SK-N-SH treated with all-trans-retinoic acid at 6 μM for 48 hours (cell line): ENCODE data around the gene BIN1.

Source experiments
- ATAC-seq: fragments of 200-7000 bp; cut with Tn5 transposase; 3 replicates; pipeline ENCODE4 v1.9.1; 2020; ENCODE audit warnings: mild to moderate bottlenecking, moderate library complexity
- ARNTL ChIP-seq: fragments of 450-650 bp; formaldehyde crosslinking; IDR thresholded peaks from 2 replicates; pipeline ENCODE4 v1.5.0; 2020; ENCODE audit warnings: low read depth, mild to moderate bottlenecking, moderate library complexity, borderline replicate concordance
- BACH2 ChIP-seq: fragments of 250-450 bp; sonication (Bioruptor Pico); IDR thresholded peaks from 2 replicates; pipeline ENCODE4 v1.9.0; 2021; ENCODE audit warnings: mild to moderate bottlenecking, borderline replicate concordance
- CREB5 ChIP-seq: fragments of 250-450 bp; sonication (Bioruptor Pico); IDR thresholded peaks from 2 replicates; pipeline ENCODE4 v1.5.1; 2020; ENCODE audit warnings: low read depth, mild to moderate bottlenecking, moderate library complexity
- CSDC2 ChIP-seq: fragments of 250-450 bp; sonication (Bioruptor Pico); IDR thresholded peaks from 2 replicates; pipeline ENCODE4 v1.5.0; 2020; ENCODE audit warnings: mild to moderate bottlenecking, moderate library complexity
- CSRNP3 ChIP-seq: fragments of 250-450 bp; sonication (Bioruptor Pico); IDR thresholded peaks from 2 replicates; pipeline ENCODE4 v1.5.1; 2021; ENCODE audit warnings: mild to moderate bottlenecking, moderate library complexity
- ESRRG ChIP-seq: fragments of 250-450 bp; sonication (Bioruptor Pico); IDR thresholded peaks from 2 replicates; pipeline ENCODE4 v1.6.1; 2021; ENCODE audit warnings: mild to moderate bottlenecking
- GLIS3 ChIP-seq: fragments of 250-450 bp; sonication (Bioruptor Pico); IDR thresholded peaks from 2 replicates; pipeline ENCODE4 v1.5.0; 2020; ENCODE audit warnings: mild to moderate bottlenecking, moderate library complexity
- OSR1 ChIP-seq: fragments of 250-450 bp; sonication (Bioruptor Pico); IDR thresholded peaks from 2 replicates; pipeline ENCODE4 v1.8.0; 2022; ENCODE audit warnings: moderate library complexity, mild to moderate bottlenecking, inconsistent platforms
- PPARA ChIP-seq: fragments of 250-450 bp; sonication (Bioruptor Pico); IDR thresholded peaks from 2 replicates; pipeline ENCODE4 v1.5.0; 2020; ENCODE audit warnings: mild to moderate bottlenecking, borderline replicate concordance
- RARB ChIP-seq: fragments of 250-450 bp; sonication (Bioruptor Pico); IDR thresholded peaks from 2 replicates; pipeline ENCODE4 v1.8.0; 2021; ENCODE audit warnings: mild to moderate bottlenecking, moderate library complexity
- SNAI2 ChIP-seq: fragments of 250-450 bp; sonication (Bioruptor Pico); IDR thresholded peaks from 2 replicates; pipeline ENCODE4 v1.5.0; 2020; ENCODE audit warnings: mild to moderate bottlenecking, moderate library complexity
- TCF4 ChIP-seq: fragments of 250-450 bp; sonication (Bioruptor Pico); IDR thresholded peaks from 2 replicates; pipeline ENCODE4 v1.8.0; 2021; ENCODE audit warnings: mild to moderate bottlenecking, moderate library complexity, borderline replicate concordance
- TOX ChIP-seq: fragments of 250-450 bp; sonication (Bioruptor Pico); IDR thresholded peaks from 2 replicates; pipeline ENCODE4 v1.8.0; 2021; ENCODE audit warnings: mild to moderate bottlenecking, moderate library complexity, borderline replicate concordance
- TSHZ2 ChIP-seq: fragments of 250-450 bp; sonication (Bioruptor Pico); IDR thresholded peaks from 2 replicates; pipeline ENCODE4 v1.5.0; 2020; ENCODE audit warnings: mild to moderate bottlenecking, moderate library complexity
- ZC3H10 ChIP-seq: fragments of 250-450 bp; sonication (Bioruptor Pico); IDR thresholded peaks from 2 replicates; pipeline ENCODE4 v1.5.1; 2021; ENCODE audit warnings: mild to moderate bottlenecking, moderate library complexity
- ZFP3 ChIP-seq: fragments of 250-450 bp; sonication (Bioruptor Pico); IDR thresholded peaks from 2 replicates; pipeline ENCODE4 v1.5.0; 2020; ENCODE audit warnings: mild to moderate bottlenecking, moderate library complexity
- ZFP30 ChIP-seq: fragments of 450-650 bp; formaldehyde crosslinking; IDR thresholded peaks from 2 replicates; pipeline ENCODE4 v1.5.0; 2022; ENCODE audit warnings: mild to moderate bottlenecking, moderate library complexity
- ZNF565 ChIP-seq: fragments of 450-650 bp; formaldehyde crosslinking; conservative IDR thresholded peaks from 2 replicates; pipeline ENCODE4 v1.5.0; 2020; ENCODE audit warnings: low read depth, mild to moderate bottlenecking, moderate library complexity
- ZNF70 ChIP-seq: fragments of 450-650 bp; formaldehyde crosslinking; IDR thresholded peaks from 2 replicates; pipeline ENCODE4 v1.5.0; 2020; ENCODE audit warnings: mild to moderate bottlenecking, moderate library complexity
- ZNF8 ChIP-seq: fragments of 450-650 bp; formaldehyde crosslinking; IDR thresholded peaks from 2 replicates; pipeline ENCODE4 v1.5.0; 2020; ENCODE audit warnings: mild to moderate bottlenecking, moderate library complexity
- TF ChIP-seq, protein P1 (sequence below): fragments of 250-450 bp; sonication (Bioruptor Pico); IDR thresholded peaks from 2 replicates; pipeline ENCODE4 v1.8.0; 2020; ENCODE audit warnings: mild to moderate bottlenecking, moderate library complexity, borderline replicate concordance
- TF ChIP-seq, protein P2 (sequence below): fragments of 250-450 bp; sonication (Bioruptor Pico); IDR thresholded peaks from 2 replicates; pipeline ENCODE4 v1.8.0; 2021; ENCODE audit warnings: low read depth, mild to moderate bottlenecking, moderate library complexity, borderline replicate concordance

The BIN1 gene

DNA sequence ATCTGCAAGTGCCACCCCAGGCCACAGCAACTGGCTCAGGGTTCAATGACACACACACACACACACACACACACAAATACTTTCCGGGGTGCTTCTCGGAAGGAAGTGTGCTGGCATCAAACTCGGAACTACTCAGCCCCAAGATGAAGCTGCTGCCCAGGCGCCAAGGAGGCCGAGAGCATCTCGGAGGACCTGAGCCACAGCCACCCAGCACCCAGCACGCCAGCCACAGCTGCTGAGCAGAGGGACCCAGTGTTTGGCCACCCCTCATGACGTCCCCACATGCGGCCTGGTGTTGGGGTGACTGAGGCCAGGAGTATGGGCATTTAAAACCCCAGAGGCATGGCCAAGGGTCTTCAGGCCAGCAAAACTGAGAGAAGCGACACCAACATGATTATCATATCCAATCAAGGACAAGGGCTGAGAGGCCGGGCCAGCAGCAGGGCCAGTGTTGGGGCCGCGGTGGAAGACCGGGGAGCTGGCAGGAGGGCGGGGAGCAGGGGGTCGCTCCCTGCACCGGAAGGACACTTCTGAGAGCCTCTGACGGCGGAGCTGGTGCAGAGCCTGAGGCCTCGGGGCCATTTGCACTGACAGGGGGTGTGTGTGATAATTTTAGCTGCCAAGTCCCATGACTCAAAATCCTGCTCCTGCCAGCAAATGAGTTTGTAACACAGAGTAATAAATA is 61.8 kb downstream of the BIN1 start:
- no peak for ATAC-seq
- TF ChIP-seq ZNF565 (CRISPR knock-in tag) (no peak), ZNF70 (no peak), ZFP30 (CRISPR knock-in tag) (no peak), SNAI2 (CRISPR knock-in tag) (no peak), ZC3H10 (no peak), TOX (CRISPR knock-in tag) (no peak), CREB5 (CRISPR knock-in tag) (no peak), BACH2 (CRISPR knock-in tag) (no peak), ESRRG (CRISPR knock-in tag) (no peak), CSRNP3 (no peak), TSHZ2 (CRISPR knock-in tag) (no peak), CSDC2 (CRISPR knock-in tag) (no peak), ARNTL (CRISPR knock-in tag) (no peak), TCF4 (CRISPR knock-in tag) (no peak)
- TF ChIP-seq, protein P1, sequence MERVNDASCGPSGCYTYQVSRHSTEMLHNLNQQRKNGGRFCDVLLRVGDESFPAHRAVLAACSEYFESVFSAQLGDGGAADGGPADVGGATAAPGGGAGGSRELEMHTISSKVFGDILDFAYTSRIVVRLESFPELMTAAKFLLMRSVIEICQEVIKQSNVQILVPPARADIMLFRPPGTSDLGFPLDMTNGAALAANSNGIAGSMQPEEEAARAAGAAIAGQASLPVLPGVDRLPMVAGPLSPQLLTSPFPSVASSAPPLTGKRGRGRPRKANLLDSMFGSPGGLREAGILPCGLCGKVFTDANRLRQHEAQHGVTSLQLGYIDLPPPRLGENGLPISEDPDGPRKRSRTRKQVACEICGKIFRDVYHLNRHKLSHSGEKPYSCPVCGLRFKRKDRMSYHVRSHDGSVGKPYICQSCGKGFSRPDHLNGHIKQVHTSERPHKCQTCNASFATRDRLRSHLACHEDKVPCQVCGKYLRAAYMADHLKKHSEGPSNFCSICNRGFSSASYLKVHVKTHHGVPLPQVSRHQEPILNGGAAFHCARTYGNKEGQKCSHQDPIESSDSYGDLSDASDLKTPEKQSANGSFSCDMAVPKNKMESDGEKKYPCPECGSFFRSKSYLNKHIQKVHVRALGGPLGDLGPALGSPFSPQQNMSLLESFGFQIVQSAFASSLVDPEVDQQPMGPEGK, result no peak
- TF ChIP-seq, protein P2, sequence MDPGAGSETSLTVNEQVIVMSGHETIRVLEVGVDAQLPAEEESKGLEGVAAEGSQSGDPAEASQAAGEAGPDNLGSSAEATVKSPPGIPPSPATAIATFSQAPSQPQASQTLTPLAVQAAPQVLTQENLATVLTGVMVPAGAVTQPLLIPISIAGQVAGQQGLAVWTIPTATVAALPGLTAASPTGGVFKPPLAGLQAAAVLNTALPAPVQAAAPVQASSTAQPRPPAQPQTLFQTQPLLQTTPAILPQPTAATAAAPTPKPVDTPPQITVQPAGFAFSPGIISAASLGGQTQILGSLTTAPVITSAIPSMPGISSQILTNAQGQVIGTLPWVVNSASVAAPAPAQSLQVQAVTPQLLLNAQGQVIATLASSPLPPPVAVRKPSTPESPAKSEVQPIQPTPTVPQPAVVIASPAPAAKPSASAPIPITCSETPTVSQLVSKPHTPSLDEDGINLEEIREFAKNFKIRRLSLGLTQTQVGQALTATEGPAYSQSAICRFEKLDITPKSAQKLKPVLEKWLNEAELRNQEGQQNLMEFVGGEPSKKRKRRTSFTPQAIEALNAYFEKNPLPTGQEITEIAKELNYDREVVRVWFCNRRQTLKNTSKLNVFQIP (CRISPR knock-in tag), result no peak

GRCh38 chr2:127044165-127044718 is 62.7 kb downstream of the BIN1 start:
- TF ChIP-seq, protein P1, result no peak
- TF ChIP-seq ZNF70 (no peak), PPARA (CRISPR knock-in tag) (no peak), CSRNP3 (no peak), TOX (CRISPR knock-in tag) (no peak), RARB (CRISPR knock-in tag) (no peak), GLIS3 (CRISPR knock-in tag) (no peak), ZNF8 (no peak), OSR1 (no peak), BACH2 (CRISPR knock-in tag) (no peak), ZFP3 (no peak), TSHZ2 (CRISPR knock-in tag) (no peak), ZNF565 (CRISPR knock-in tag) (no peak), ZFP30 (CRISPR knock-in tag) (no peak), ESRRG (CRISPR knock-in tag) (no peak)
- no peak for ATAC-seq
